Activated naive CD4-positive, alpha-beta T cell treated with anti-CD3 and anti-CD28 coated beads, Interleukin-2, amount 50 U/mL, for 72 hours (primary cell): ENCODE data around the gene ATP6V0E2. TPM values are rescaled to one million over a fixed set of nuclear protein-coding genes. Genes with fewer than 3 reads are reported as not detected.

Experiments
- ATAC-seq, 2 donors: fragments of 150-1000 bp; cut with Tn5 transposase; 2 replicates each; pipeline ENCODE4 v1.10.0; 2021; ENCODE audit warnings: mild to moderate bottlenecking in 2 of 2, moderate library complexity in 2 of 2
- DNase-seq, 2 donors: peaks; one replicate each; pipeline ENCODE4 v3.0.0; 2021 to 2022; ENCODE audit warnings: low spot score in 2 of 2
- H3K27ac Mint-ChIP-seq, 2 donors: one replicate each; pipeline ENCODE4 v1.8.0; 2022; ENCODE audit warnings: mild to moderate bottlenecking in 2 of 2, mixed read lengths in 2 of 2
- H3K36me3 Mint-ChIP-seq, 2 donors: one replicate each; pipeline ENCODE4 v1.8.0; 2022; ENCODE audit warnings: mixed read lengths in 2 of 2
- H3K9me3 Mint-ChIP-seq, 2 donors: one replicate each; pipeline ENCODE4 v1.8.0; 2022; ENCODE audit warnings: mixed read lengths in 2 of 2
- total RNA-seq, 2 donors: library from RNA; stranded (reverse); gene quantifications; one replicate each; pipeline ENCODE4 v1.2.3, GENCODE V29; 2022

Gene ATP6V0E2
- total RNA-seq, 2 donors from 2014 or later: 35.4 to 43.5 TPM

DNA sequence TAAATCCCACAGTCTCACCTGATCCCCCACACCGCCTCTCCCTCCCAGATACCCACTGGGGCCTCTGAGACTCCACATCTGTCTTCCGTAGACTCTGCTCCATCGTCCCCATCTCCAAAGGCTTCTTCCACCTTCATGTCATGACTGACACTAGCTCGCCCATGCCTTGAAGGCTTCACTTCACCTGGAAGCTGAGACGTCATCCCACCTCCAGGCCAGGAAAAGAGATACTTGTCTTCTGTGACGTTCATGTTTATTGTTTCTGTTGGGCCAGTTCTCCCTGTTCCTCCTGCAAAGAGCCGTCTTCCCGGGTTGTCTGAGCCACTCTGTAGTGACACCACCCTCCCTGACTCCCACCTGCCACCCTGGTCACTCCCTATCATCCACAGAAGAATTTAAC lies 39.2 kb upstream of the ATP6V0E2 start:
- ATAC-seq: no peak
- peaks cover 0 to 10% of the 10 kb centered on the region in 2 donors for H3K36me3 Mint-ChIP-seq
- DNase-seq: no peak
- H3K27ac Mint-ChIP-seq: no peak overlapping the region
- H3K9me3 Mint-ChIP-seq: no peaks in the 10 kb centered on the region

- peaks cover 0 to 10% of the 10 kb centered on the region in 2 donors for H3K36me3 Mint-ChIP-seq
- H3K9me3 Mint-ChIP-seq: no peaks in the 10 kb centered on the region
- no peak for ATAC-seq
- H3K27ac Mint-ChIP-seq: no peak overlapping the region
- no peak for DNase-seq
These were observed 37.3 kb upstream of the ATP6V0E2 start for GRCh38 chr7:149836434-149836833.

- no peak for ATAC-seq
- DNase-seq: no peak
- H3K27ac Mint-ChIP-seq: peak overlapping the region; percentile 1 to 80
- no peaks in the 10 kb centered on the region for H3K9me3 Mint-ChIP-seq
- H3K36me3 Mint-ChIP-seq: peaks cover 0 to 10% of the 10 kb centered on the region in 2 donors
These were observed 36.1 kb upstream of the ATP6V0E2 start for GRCh38 chr7:149837564-149838223.

DNA sequence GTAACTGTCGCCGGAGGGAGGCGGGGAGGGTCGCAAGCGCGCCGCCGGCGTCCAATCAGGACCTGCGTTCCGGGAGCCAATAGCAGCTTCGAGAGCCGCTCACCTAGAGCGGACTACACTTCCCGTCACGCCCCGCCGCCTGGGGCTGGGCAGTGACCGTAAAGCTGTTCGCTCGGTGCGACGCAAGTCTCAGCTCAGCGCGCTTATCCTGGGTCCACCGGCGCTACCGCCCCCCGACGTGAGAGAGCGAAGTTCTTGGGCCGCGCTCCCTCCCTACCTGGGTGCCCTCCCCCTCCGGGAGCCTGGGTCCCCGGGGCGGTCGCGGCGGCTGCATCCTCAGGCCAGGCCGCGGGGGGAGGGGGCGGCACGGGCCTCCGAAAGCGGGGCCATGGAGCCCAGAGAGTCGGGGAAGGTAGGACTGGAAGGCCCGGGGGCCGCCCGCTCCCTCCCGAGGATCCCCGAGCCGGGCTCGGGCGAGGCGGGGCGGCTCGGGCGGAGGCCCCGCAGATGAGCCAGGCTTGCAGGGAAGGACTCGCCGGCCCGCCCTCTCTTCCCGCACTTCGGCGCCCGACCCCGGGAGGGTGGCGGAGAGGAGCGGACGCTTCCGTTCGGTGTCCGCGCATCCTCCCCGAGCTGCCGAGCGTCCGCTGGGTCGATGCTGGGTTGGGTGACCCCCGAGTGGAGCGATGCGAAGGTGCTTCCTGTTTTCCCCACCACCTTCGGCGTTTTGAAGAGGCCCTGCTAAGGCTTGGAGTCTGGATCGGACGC lies 35.4 kb upstream of the ATP6V0E2 start, which contains the start of gene ZNF862:
ZNF862 (plus strand) TSS at position 152 of the 768 bp plus-strand sequence; CDS start at position 389, 237 bp downstream.
- H3K9me3 Mint-ChIP-seq: no peaks in the 10 kb centered on the region
- DNase-seq (peak; percentile 94), ATAC-seq (peak; percentile 98 to 100)

DNA sequence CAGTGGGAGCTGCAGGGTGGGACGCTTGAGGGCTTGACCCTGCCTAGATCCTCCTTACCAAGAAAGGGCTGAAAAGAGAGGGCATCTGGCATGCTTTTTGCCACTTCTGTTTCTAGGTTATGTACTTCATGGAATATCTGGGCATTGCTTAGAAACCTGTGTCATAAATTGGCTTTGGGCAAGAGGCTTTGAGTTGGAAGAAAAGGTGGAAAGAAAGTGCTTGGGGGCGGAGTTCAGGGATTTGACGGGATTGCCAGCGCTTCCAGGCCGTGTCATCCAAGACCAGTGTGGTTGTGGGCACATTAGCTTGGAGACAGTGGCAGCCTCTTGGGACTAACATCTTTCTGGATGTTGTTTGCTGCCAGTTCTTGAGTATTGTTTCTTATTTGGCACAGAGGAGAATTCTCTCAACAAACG lies 34.8 kb upstream of the ATP6V0E2 start:
- ATAC-seq: no peak
- H3K36me3 Mint-ChIP-seq: peaks cover 0 to 10% of the 10 kb centered on the region in 2 donors
- H3K27ac Mint-ChIP-seq: peak overlapping the region; percentile 80 to 90
- DNase-seq: no peak
- H3K9me3 Mint-ChIP-seq: no peaks in the 10 kb centered on the region

More for the DNA sequence above, 35.4 kb upstream of the ATP6V0E2 start, which contains the start of gene ZNF862:
- Mint-ChIP-seq H3K27ac (peak within 1 kb of the TSS; percentile 80 to 90), H3K36me3 (peaks cover 0 to 10% of the 10 kb centered on the region in 2 donors)

- H3K36me3 Mint-ChIP-seq: peaks cover 0 to 10% of the 10 kb centered on the region in 2 donors
- DNase-seq (no peak), ATAC-seq (no peak)
- H3K27ac Mint-ChIP-seq: no peak overlapping the region
- H3K9me3 Mint-ChIP-seq: no peaks in the 10 kb centered on the region
These were observed 33.8 kb upstream of the ATP6V0E2 start for GRCh38 chr7:149839933-149840332.

DNA sequence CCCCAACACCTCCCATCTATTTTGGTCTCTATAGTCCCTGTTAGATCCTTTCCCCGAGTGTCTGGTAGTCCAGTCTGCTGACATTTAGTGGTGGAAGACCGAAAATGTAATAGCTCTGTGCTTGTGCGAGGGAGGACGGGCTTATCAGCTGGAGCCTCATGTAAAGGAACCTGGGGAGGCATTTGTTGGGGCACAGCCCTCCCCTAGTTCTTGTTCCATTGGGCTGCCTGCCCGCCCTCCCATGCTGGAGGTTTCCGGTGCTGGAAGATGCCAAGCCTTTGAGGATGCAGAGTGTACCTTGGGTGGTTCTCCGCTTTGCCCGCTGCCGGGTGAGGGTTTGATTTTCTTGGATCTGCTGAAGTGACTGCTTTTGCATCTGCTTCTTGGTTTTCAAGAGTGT lies 30.2 kb upstream of the ATP6V0E2 start:
- Mint-ChIP-seq H3K36me3 (peaks cover 0 to 10% of the 10 kb centered on the region in 2 donors), H3K27ac (no peak overlapping the region), H3K9me3 (no peaks in the 10 kb centered on the region)
- DNase-seq: no peak
- no peak for ATAC-seq

DNA sequence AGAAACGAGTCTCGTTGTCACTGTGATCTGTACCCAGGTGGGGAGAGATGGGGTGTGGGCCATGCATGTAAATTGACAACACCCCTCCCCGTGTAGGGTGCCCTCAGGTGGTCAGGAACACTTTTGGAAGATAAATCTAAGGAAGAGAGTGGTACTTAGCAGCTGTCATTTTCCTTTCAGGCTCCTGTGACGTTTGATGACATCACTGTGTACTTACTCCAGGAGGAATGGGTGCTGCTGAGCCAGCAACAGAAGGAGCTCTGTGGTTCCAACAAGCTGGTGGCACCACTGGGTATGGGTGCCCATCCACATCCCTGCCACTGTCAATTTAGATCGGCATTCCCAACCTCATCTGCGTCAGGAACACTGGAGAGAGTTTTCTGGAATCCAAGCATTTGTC lies 29.3 kb upstream of the ATP6V0E2 start:
- H3K36me3 Mint-ChIP-seq: peaks cover 0 to 2% of the 10 kb centered on the region in 2 donors
- H3K9me3 Mint-ChIP-seq: no peaks in the 10 kb centered on the region
- no peak overlapping the region for H3K27ac Mint-ChIP-seq
- ATAC-seq: no peak
- DNase-seq: no peak

GRCh38 chr7:149845257-149845980 lies 28.4 kb upstream of the ATP6V0E2 start:
- Mint-ChIP-seq H3K27ac (no peak overlapping the region), H3K36me3 (no peaks in the 10 kb centered on the region), H3K9me3 (no peaks in the 10 kb centered on the region)
- DNase-seq (no peak), ATAC-seq (no peak)

DNA sequence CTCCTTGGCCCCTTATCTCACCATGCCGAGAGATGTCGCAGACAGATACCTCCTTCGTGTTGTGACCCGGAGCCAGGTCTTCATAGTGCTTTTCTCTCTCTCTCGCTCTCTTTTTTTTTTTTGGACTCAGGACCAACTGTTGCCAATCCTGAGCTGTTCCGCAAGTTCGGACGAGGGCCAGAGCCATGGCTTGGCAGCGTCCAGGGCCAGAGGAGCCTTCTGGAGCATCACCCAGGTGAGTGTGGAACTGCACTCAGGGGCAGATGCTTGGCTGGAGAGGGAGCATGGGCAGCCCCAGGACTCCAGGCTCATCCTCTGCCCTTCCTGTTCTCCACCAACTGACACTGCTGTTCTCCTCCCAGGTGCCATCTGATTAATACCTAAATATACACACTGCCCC lies 27.7 kb upstream of the ATP6V0E2 start:
- no peak for DNase-seq
- no peak for ATAC-seq
- Mint-ChIP-seq H3K27ac (no peak overlapping the region), H3K36me3 (no peaks in the 10 kb centered on the region), H3K9me3 (no peaks in the 10 kb centered on the region)

DNA sequence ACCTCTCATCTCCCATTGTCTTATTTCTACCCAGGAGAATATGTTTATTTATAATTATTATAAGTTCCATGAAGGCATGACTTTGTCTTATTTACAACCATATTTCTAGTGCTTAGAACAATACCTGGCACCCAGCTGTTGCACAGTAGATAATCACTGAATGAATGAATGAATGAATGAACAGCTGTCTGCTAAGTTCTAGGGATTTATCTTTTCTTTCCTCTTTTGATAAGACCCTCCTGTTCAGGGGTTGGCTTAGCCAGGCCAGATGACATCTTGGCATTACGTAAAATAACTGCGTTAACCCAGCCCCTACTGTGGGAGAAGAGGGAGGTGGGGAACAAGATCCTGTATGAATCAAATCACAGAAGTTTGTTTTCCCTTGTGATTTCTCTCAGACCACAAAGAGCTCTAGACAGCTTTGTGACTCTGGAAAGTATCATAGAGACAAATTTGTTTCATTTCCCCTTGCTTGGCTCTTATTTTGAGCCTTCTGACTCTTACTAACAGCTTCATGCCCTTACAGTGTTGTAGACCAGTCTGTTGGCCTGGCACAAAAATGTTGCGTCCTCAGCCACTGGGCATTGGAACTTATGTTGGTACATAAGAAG lies 27.2 kb upstream of the ATP6V0E2 start:
- no peak overlapping the region for H3K27ac Mint-ChIP-seq
- no peaks in the 10 kb centered on the region for H3K9me3 Mint-ChIP-seq
- H3K36me3 Mint-ChIP-seq: no peaks in the 10 kb centered on the region
- ATAC-seq: no peak
- DNase-seq: no peak

DNA sequence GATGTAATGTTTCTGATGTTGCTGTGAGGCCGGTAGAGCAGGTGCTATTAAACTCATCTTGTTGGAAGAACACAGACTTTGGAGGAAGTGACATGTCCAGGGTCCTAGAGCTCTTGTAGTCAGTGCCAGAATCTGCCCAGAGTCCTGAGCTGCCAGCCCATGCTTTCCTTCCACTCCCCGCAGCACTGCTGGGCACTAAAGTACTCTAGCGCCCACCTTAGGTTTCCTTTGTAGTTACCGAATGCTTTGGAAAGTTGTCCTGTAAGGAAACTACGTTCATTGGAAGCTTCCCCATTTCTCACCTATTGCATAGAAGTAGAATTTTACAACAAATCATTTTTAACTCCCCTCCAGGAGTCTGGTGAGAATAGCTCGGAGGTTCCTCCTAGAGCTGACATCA lies 24.6 kb upstream of the ATP6V0E2 start:
- H3K36me3 Mint-ChIP-seq: peaks cover 0 to 6% of the 10 kb centered on the region in 2 donors
- no peaks in the 10 kb centered on the region for H3K9me3 Mint-ChIP-seq
- DNase-seq: no peak
- ATAC-seq: no peak
- no peak overlapping the region for H3K27ac Mint-ChIP-seq

DNA sequence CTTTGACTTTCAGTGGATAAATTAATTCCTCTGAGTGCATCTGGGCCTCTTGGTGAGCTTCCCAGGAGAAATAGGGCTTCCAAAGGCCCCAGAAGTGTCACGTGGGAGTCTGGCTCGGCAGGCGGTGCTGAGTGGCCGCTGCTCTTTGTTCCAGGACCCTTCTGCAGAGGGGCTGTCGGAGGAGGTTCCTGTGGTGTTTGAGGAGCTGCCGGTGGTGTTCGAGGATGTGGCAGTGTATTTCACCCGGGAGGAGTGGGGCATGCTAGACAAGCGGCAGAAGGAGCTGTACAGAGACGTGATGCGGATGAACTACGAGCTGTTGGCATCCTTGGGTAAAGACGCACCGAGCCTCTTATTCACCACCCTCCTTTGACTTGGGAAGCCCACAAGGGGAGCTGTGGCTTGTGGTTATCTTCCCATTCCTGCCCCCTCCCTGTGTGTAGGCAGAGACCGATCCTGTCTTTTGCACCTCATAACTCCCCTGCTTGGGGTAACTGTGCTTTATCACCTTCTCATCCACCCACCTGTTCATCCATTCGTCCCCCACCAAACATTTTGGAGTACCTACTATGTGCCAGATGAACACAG lies 23.7 kb upstream of the ATP6V0E2 start:
- no peak overlapping the region for H3K27ac Mint-ChIP-seq
- DNase-seq (no peak), ATAC-seq (no peak)
- peaks cover 0 to 6% of the 10 kb centered on the region in 2 donors for H3K36me3 Mint-ChIP-seq
- H3K9me3 Mint-ChIP-seq: no peaks in the 10 kb centered on the region

DNA sequence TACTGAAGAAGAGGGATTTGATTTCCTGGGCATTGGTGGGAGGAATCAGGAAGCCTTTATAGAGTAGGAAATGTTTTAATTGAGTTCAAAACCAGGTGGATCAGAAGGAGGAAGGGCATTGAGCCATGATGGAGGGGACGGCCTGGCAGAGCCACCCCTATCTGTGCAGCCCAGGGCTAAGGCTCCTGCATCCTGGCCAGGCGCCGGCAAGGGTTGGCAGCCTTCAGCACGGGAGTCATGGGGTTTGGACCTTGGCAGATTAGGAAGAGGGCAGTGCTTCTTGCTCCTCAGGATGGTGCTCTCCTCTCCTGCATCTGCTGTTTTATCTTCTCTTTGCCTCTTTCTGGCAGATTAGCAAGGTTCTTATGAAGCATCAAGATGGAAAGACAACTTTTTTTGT lies 23.1 kb upstream of the ATP6V0E2 start:
- Mint-ChIP-seq H3K9me3 (no peaks in the 10 kb centered on the region), H3K36me3 (peaks cover 0 to 6% of the 10 kb centered on the region in 2 donors), H3K27ac (no peak overlapping the region)
- DNase-seq (no peak), ATAC-seq (no peak)

DNA sequence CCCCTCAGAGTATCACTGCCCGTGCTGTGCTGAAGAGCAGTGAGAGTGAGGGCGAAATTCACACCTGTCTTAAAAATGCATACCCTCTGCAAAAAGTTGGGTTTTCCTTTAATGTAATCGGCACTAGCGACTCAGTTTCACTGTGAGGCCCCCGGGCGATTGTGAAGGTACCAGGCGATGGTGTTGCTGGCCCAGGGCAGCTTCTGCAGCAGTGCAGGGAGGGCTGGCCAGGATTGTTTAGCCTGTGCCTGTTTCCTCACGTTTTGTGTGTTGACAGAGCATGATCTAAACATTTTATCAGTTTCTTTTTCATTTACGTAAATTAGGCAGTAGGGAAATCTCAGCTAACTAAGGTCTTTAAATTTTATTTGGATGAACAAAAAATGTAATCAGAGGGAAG lies 22.3 kb upstream of the ATP6V0E2 start:
- no peak overlapping the region for H3K27ac Mint-ChIP-seq
- no peak for DNase-seq
- no peak for ATAC-seq
- peaks cover 0 to 6% of the 10 kb centered on the region in 2 donors for H3K36me3 Mint-ChIP-seq
- H3K9me3 Mint-ChIP-seq: no peaks in the 10 kb centered on the region

GRCh38 chr7:149853157-149853556 lies 20.6 kb upstream of the ATP6V0E2 start:
- no peak for ATAC-seq
- H3K9me3 Mint-ChIP-seq: no peaks in the 10 kb centered on the region
- H3K27ac Mint-ChIP-seq: no peak overlapping the region
- no peak for DNase-seq
- H3K36me3 Mint-ChIP-seq: peaks cover 0 to 6% of the 10 kb centered on the region in 2 donors
